8988T (cell line): ENCODE measurements around the gene PCSK6.
"Not testable (repeated sequence)": the region's sequence is repeated elsewhere in the genome, so short reads cannot be mapped to it uniquely, and the experiment has no call there.

Experiments used
- DNase-seq: peaks from one replicate; pipeline ENCODE4 v3.0.0; 2011

Gene PCSK6

DNA sequence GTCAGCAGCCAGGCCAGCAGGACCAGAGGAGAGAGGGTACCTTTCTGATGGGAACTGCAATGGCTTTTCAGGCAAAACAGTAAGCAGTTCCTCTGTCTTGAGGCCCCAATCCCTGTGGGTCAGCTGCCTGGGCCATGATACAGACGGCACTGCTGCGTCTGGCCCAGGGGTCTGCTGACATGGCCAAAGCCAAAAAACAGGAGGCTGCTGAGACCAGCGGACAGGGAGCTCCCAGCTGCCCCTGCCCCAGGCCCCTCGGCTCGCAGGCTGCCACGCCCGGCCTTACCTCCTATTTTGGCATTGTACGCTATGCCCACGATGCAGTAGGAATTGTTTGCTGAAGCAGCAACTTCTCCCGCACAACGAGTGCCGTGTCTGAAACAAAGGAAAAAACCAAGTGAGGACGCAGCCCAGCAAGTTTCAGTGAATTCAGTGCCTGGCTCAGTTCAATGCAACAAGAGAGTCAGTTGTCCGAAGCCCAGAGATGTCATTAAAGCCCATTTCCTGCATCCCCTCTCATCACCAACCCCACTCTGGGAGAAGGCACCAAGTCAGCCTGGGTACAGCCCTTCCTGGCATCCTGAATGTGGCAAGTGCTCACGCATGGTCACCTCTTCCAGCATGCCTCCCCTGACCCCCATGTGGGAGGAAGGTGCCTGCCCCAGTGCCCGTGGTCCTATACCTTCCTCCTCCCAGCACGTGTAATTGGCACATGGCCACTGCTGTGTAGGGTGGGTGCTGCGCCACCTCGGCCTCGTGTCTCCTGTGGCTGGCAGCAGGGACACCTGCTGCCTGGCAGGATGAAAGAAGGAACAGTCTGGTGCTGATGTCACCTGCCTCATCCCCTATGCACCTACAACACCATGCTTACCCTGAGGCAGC lies 61.7 kb downstream of the PCSK6 start:
- DNase-seq = no peak

DNA sequence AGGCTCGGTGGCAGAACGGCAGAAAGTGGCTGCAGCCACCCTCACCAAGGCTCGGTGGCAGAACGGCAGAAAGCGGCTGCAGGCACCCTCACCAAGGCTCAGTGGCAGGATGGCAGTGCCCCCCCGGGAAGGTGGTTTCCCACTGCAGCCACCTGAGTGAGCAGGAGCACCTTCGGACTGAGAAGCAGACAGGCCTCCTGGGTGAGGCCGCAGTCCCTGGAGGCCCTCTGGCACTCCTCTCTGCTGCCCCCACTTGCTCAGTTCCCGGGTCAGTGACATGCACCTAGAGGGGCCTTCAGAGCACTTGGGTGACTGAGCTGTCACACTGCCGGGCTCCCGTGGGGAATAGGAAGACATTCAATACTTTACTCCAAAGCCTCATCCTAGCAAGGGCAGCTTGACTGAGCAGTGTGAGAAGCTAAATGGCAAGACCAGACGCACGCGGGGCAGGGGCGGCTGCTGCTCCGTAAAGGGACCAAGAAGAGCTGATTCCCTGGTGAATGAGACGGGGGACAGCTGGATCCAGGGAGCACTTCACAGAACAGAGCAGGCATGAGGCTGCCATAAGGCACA lies 62.7 kb downstream of the PCSK6 start:
- no peak for DNase-seq

DNA sequence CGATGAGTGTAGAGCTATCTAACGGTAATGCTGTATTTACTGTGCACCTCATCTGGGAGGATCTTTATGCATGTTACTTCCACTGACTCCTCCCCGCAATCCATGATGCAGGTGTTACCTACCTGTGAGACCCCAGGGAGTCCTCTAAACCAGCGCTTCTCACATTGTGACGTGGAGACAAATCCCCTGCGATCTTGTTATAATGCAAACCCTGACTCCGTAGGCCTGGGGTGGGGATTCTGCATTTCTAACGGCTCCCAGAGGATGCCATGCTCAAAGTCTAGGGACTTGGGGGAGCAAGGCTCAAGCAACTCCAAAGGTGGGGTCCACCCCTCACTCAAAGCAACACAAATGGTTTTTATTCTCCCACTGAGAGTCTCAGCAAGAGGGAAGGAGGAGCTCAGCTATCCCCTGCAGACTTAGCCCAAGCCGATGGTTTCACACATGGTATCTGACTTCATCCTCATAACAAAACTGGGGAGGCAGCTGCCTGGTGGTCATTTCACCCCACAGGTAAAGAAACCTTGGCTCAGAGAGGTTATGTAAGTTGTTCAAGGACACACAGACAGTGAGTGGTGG lies 63.6 kb downstream of the PCSK6 start:
- DNase-seq = no peak

DNA sequence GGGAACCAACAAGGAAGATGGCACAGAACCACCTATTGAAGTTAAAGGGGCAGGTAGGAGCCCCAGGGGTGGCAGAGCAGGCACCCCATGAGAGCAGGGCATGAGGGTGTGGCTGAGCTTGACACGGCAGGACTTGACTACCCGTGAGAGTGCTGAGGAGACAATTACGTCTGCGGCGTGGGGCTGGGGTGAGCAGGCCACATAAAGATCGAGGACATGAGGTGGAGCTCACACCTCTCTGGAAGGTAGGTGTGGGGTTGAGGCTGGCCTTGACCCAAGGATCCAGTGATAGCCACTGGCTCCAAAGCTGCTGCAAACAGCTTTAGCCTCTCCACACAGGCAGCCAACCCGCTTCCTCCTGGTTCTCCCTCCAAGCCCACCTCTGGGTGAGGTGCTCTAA lies 64.5 kb downstream of the PCSK6 start:
- no peak for DNase-seq

DNA sequence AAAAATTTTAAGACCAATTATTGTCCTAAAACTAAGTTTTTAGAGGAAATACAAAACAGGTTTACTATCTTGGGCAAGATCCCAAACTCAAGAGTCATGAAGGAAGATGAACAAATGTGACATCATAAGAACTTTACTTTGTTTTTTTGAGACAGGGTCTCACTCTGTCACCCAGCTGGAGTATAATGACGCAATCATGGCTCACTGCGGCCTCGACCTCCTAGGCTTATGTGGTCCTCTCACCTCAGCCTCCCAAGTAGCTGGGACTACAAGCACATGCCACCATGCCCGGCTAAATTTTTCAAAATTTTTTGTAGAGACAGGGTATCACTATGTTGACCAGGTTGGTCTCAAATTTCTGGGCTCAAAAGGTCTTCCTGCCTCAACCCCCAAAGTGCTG lies 69.3 kb downstream of the PCSK6 start:
- no peak for DNase-seq

- not testable (repeated sequence) for DNase-seq
These were observed 73.0 kb downstream of the PCSK6 start for GRCh38 chr15:101416475-101416874.

- DNase-seq = no peak
These were observed 76.3 kb downstream of the PCSK6 start for GRCh38 chr15:101413239-101413638.

DNA sequence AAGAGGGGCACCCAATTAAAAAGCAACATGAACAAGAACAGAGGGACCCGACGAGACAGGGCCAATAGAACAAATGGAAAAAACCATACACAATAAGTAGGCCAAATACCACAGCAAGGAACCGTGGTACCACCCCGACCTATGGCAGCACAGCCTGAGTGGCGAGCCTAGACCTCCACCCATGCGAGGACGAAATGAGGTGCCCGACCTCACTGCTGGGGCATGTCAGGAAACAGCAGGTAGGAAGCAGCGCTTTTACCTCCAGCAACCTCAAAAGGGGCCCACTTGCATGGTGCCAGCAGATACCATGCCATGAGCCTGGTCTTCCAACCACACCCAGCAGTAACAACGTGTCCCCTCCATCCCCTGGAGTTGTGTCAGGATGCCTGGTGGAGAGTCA lies 77.9 kb downstream of the PCSK6 start:
- DNase-seq = no peak

DNA sequence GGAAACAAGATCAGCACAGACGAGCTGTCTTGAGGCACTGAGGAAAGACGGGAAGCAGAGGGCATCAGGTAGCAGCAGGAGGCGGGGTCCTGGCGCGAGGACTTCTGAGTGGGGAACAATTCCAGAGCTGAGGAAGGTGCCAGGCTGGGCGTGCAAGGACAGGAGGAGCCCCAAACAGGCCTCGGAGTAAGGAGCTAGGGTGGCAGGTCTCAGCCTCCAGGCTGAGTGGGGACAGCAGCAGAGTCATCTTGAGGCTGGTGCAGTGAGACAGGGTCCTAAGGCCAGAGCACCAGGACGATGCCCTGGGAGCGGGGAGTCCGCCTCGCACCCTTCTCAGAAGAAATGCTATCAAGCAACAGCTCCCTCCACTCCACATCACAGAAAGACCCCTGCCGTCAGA lies 78.4 kb downstream of the PCSK6 start:
- no peak for DNase-seq

DNA sequence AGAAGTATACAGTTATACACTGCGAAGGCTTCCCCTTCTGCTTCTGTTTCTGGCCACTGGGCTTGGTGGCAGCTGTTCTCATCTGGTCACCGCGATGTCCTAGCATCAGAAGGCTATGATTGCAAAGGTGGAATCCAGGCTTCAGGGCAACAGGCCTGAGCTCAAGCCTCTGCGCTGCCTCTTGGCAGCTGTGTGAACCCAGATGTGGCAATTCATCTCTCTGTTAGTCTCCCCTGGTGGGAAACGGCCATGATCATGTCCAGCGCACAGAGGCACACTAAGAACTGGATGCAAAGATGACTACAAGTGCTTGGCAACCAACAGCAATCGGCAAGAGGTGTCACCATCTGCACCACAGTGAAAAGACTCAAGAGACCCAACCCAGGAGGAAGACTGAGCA lies 78.9 kb downstream of the PCSK6 start:
- DNase-seq = no peak

GRCh38 chr15:101409621-101410020 lies 79.9 kb downstream of the PCSK6 start:
- no peak for DNase-seq

GRCh38 chr15:101407966-101408775 lies 81.3 kb downstream of the PCSK6 start:
- no peak for DNase-seq

- DNase-seq = no peak
These were observed 82.1 kb downstream of the PCSK6 start for GRCh38 chr15:101407439-101407838.

DNA sequence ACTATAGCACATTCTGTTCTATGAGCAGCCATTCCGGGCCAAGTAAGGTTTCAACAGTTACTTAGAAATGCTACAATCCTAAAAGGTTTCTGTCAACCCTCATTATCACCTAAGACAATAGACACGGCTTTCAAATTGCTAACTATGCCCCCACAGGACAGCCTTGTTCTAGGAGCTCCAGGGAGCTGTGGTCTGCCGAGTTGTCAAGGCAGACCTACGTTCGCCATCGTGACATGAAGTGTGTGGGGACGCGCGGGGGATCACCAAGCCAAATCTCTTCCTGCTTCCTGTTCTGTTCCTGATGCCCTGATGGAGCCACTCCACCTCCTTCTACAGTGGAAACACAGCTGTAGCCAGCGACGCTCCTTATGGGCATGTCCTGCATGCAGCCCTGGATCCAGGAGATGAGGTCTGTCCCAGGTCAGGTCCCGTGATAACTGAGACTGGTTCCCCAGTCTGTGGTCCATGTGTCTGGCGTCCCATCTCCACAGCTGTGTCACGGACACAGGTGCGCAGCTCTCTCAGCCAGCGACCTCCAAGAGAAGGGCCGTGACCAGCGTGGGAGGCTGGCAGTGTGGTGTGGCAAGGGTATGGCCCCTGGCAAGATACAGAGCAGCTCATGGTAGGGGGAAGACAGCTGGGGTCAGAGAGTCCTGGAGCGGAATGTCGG lies 82.8 kb downstream of the PCSK6 start:
- DNase-seq = no peak

DNA sequence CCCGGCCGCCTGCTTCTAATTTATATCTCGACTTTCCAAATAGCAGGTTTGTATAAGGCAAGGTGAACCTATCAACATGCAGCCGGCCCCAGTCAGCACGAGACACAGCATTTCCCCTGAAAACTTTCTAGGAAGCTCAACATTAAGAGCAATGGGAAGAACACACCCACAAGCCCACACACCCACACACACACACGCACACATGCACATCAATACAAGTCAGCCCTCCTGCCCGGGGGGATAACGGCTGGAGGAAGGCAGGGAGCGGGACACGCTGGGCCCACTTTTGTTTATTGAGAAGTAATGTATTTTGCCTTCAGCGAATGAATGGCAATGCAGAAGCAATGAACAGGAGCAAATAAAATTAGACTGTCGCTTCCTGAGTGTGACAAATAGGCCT lies 83.5 kb downstream of the PCSK6 start:
- DNase-seq = no peak

DNA sequence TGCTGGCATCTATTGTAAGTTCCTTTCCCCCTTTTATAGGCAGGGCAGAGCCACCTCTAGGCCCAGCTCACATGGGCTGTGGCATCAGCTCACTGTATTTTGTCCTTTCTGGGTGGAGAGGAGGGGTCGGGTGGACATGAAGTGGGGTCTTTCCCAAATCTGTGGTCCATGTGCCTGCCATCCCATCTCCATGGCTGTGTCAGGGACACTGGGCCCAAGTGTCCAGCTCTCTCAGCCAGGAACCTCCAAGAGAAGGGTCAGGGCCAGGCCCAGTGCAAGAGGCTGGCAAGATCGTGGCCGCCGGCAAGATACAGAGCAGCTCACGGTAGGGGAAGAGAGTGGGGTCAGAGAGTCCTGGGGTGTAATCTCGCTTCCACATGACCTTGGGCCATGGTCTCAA lies 85.3 kb downstream of the PCSK6 start:
- DNase-seq = no peak

GRCh38 chr15:101402883-101403282 lies 86.6 kb downstream of the PCSK6 start:
- DNase-seq = not testable (repeated sequence)

- DNase-seq = no peak
These were observed 88.2 kb downstream of the PCSK6 start for GRCh38 chr15:101401286-101401685.

GRCh38 chr15:101399431-101399830 lies 90.1 kb downstream of the PCSK6 start:
- DNase-seq = no peak

DNA sequence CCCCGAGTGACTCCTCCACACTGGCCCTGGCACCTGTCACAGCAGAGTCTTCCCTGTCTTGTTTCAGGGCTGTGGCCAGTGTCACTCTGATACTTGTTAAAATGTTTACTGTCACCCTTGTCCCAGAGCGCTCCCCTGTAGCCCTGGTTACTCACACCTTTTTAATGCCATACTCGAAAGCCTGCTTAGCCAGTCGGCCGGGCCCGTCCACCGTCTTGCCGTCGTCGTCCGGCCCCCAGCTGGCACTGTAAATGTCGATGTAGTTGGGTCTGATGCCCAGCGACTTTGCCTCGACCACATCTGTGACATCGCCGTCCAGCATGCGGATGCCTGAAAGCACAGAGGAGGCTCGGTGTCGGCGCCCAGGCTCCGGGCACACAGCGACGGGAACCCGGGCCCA lies 91.3 kb downstream of the PCSK6 start:
- DNase-seq = no peak

- DNase-seq = no peak
These were observed 91.9 kb downstream of the PCSK6 start for GRCh38 chr15:101397521-101398003.

- no peak for DNase-seq
These were observed 92.8 kb downstream of the PCSK6 start for GRCh38 chr15:101396484-101397261.
